H1 (cell line): ENCODE data around the gene GBP2. TPM values are rescaled to one million over a fixed set of nuclear protein-coding genes. Genes with fewer than 3 reads are reported as not detected.

ENCODE experiments used
- CEBPB ChIP-seq: IDR thresholded peaks from 2 replicates; pipeline ENCODE4 v1.6.1; 2012; ENCODE audit warnings: low read depth, low read length
- KDM1A ChIP-seq: fragments of 200-600, 300-600 bp; sonication (generic); IDR thresholded peaks from 2 replicates; pipeline ENCODE4 v1.7.1; 2016; ENCODE audit warnings: mild to moderate bottlenecking, low read length, borderline replicate concordance
- RNF2 ChIP-seq: fragments of 200-900, 300-1000 bp; sonication (generic); IDR thresholded peaks from 2 replicates; pipeline ENCODE4 v1.7.1; 2016; ENCODE audit warnings: borderline replicate concordance, low read depth, mild to moderate bottlenecking, antibody characterized with exemption, low read length; ENCODE audit not compliant: poor library complexity, severe bottlenecking; ENCODE audit errors: missing control alignments
- polyA plus RNA-seq, 7 experiments: library from polyadenylated mRNA; depleted of rRNA in 3 of 7; stranded (reverse) in 5 of 7; unstranded in 2 of 7; fragments of >200 nt in 5 of 7; fragments of 200-250 nt in 2 of 7; gene quantifications; 1 replicate in 5 of 7; 2 replicates in 1 of 7; 4 replicates in 1 of 7; pipeline versions ENCODE4 v1.2.1 to v1.2.3, GENCODE V29; 2011 to 2013; ENCODE audit warnings: missing spikeins in 2 of 7, mixed read lengths in 2 of 7
- total RNA-seq: library from RNA; stranded (reverse); fragmentation: NEBNext Ultra II Directional; extraction: Animal tissue kit (Norgen Biotek cat#: 25700); gene quantifications from 2 replicates; pipeline ENCODE4 v1.2.1, GENCODE V29; 2021

Gene GBP2
- total and polyA plus RNA-seq, 2 of the 8 experiments (the other 6 are each of a cell fraction or from before 2014, with no cell fraction given) = not detected

GRCh38 chr1:89171067-89171438 lies 45.1 kb upstream of the GBP2 start (continued):
- no peak for TF ChIP-seq RNF2
- TF ChIP-seq CEBPB = no peak
- no peak for TF ChIP-seq KDM1A
